ENCODE measurements around the gene STXBP4. TPM values are rescaled to one million over a fixed set of nuclear protein-coding genes. Genes with fewer than 3 reads are reported as not detected.

STXBP4 gene
- polyA plus RNA-seq, 1 of the 3 experiments (the other 2 are of a cell fraction): 2.8 TPM

DNA sequence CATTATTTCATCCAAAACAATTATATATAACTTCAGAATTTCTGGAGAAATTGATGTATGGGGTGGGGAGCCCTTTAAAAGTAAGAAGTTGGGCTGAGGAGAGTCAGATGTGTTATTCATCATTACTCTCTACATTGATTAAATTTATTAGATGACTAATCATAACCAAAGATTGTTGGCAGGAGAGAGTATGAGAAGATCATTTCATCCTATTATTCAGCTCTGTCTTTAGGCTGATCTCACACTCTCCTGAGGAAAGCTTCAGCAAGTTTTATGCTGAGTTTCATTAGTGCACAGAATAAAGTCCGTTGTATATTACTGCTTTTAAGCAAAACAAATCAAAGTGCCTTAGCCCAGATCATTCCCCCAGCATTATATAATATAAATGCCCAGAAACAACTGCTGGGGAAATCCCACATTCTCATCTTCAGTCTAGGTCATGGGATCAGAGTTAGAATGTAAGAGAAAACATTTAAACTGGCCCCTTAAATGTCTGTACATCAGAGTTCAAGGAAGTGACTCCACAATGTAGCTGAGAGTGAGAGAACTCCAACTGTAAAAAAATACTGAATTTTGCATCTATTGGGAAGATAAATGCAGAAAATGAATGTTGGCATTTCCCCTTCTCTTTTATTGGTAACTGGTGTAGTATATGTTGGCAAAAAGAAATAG, 166.1 kb downstream of the STXBP4 start:
- H3K4me2 ChIP-seq: peak overlapping the region; percentile 54
- H3K4me3 ChIP-seq (ENCODE audit: low read depth in 2 of 2, low read length in 1 of 2): no peak overlapping the region; a peak in 1 of 4 replicates
- H3K27ac ChIP-seq (ENCODE audit: low read depth in 2 of 2, low read length in 1 of 2): peak overlapping the region; percentile 28 to 73; a peak in 3 of 4 replicates
- H3K9me3 ChIP-seq: no peaks in the 10 kb centered on the region
- CTCF ChIA-PET: interaction anchor here (2.5 kb wide), 1 partner anchor 214 kb away, joined by 8 read pairs; no protein-coding TSS in a partner anchor
- no peaks in the 10 kb centered on the region for H3K27me3 ChIP-seq (ENCODE audit: insufficient read depth)
- no peaks in the 10 kb centered on the region for H3K9me2 ChIP-seq
- H3K9ac ChIP-seq: no peak overlapping the region; the same call in 1 of the 2 replicates
- no peaks in the 10 kb centered on the region; a peak in 1 of 4 replicates for H3K4me1 ChIP-seq (ENCODE audit: control insufficient read depth in 1 of 2, insufficient read depth in 2 of 2, low read depth in 1 of 2, low read length in 1 of 2)
- 25% methylated on average over 1 of the region's 1 CpG for WGBS (ENCODE audit: low lambda C conversion rate)
- TF ChIP-seq NFIC (IDR thresholded peaks at IDR 0.05; ENCODE audit: borderline replicate concordance): peak; percentile 20; the same call in 1 of the 2 replicates
- no peak for TF ChIP-seq IRF3 (IDR thresholded peaks at IDR 0.05; ENCODE audit: low read depth, low read length)
- 0 out of 2 replicates have a peak, but pooled peaks have one; percentile 23 for TF ChIP-seq JUND (IDR thresholded peaks at IDR 0.05)
- no peak for TF ChIP-seq POLR2AphosphoS5 (IDR thresholded peaks at IDR 0.05; ENCODE audit: low read depth, low read length)
- TF ChIP-seq USF2 (IDR thresholded peaks at IDR 0.05; ENCODE audit: borderline replicate concordance, low read depth, low read length): no peak
- peak; percentile 46 for TF ChIP-seq TCF12 (IDR thresholded peaks at IDR 0.05)
- 0 out of 2 replicates have a peak, but pooled peaks have one; percentile 15 for TF ChIP-seq FOSL2 (IDR thresholded peaks at IDR 0.05; ENCODE audit: borderline replicate concordance, low read depth)
- TF ChIP-seq EZH2phosphoT487 (IDR thresholded peaks at IDR 0.05; ENCODE audit: borderline replicate concordance, low read depth): no peak
- TF ChIP-seq RAD21 (IDR thresholded peaks at IDR 0.05; ENCODE audit: low read length): no peak
- TF ChIP-seq, protein P1, sequence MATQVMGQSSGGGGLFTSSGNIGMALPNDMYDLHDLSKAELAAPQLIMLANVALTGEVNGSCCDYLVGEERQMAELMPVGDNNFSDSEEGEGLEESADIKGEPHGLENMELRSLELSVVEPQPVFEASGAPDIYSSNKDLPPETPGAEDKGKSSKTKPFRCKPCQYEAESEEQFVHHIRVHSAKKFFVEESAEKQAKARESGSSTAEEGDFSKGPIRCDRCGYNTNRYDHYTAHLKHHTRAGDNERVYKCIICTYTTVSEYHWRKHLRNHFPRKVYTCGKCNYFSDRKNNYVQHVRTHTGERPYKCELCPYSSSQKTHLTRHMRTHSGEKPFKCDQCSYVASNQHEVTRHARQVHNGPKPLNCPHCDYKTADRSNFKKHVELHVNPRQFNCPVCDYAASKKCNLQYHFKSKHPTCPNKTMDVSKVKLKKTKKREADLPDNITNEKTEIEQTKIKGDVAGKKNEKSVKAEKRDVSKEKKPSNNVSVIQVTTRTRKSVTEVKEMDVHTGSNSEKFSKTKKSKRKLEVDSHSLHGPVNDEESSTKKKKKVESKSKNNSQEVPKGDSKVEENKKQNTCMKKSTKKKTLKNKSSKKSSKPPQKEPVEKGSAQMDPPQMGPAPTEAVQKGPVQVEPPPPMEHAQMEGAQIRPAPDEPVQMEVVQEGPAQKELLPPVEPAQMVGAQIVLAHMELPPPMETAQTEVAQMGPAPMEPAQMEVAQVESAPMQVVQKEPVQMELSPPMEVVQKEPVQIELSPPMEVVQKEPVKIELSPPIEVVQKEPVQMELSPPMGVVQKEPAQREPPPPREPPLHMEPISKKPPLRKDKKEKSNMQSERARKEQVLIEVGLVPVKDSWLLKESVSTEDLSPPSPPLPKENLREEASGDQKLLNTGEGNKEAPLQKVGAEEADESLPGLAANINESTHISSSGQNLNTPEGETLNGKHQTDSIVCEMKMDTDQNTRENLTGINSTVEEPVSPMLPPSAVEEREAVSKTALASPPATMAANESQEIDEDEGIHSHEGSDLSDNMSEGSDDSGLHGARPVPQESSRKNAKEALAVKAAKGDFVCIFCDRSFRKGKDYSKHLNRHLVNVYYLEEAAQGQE (IDR thresholded peaks at IDR 0.05; ENCODE audit: low read depth, low read length): no peak
- TF ChIP-seq, protein P2, sequence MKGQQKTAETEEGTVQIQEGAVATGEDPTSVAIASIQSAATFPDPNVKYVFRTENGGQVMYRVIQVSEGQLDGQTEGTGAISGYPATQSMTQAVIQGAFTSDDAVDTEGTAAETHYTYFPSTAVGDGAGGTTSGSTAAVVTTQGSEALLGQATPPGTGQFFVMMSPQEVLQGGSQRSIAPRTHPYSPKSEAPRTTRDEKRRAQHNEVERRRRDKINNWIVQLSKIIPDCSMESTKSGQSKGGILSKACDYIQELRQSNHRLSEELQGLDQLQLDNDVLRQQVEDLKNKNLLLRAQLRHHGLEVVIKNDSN (IDR thresholded peaks at IDR 0.05; ENCODE audit: borderline replicate concordance, low read depth): no peak
- TF ChIP-seq NRF1 (IDR thresholded peaks at IDR 0.05; ENCODE audit: low read depth, low read length): no peak
- TF ChIP-seq, protein P3, sequence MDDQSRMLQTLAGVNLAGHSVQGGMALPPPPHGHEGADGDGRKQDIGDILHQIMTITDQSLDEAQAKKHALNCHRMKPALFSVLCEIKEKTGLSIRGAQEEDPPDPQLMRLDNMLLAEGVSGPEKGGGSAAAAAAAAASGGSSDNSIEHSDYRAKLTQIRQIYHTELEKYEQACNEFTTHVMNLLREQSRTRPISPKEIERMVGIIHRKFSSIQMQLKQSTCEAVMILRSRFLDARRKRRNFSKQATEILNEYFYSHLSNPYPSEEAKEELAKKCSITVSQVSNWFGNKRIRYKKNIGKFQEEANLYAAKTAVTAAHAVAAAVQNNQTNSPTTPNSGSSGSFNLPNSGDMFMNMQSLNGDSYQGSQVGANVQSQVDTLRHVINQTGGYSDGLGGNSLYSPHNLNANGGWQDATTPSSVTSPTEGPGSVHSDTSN (IDR thresholded peaks at IDR 0.05): peak; percentile 66; the same call in 1 of the 2 replicates
- TF ChIP-seq GABPA (IDR thresholded peaks at IDR 0.05; ENCODE audit: low read depth): no peak
- TF ChIP-seq EP300 (IDR thresholded peaks at IDR 0.05; ENCODE audit: borderline replicate concordance in 1 of 2, low read depth in 1 of 2, low read length in 1 of 2): 0 out of 4 replicates have a peak, but pooled peaks of 1 of the 2 experiments have one; percentile 28
- no peaks in the 10 kb centered on the region for H3K36me3 ChIP-seq (replicated peaks in 1 of 2; ENCODE audit: control insufficient read depth in 1 of 2, insufficient read depth in 2 of 2, low read length in 1 of 2)
- H4K20me1 ChIP-seq (ENCODE audit: insufficient read depth): no peaks in the 10 kb centered on the region
- no peaks in the 10 kb centered on the region for H3K79me2 ChIP-seq (ENCODE audit: insufficient read depth)
- no peak for DNase-seq
- peak overlapping the region; percentile 57; the same call in 1 of the 2 replicates for H2AFZ ChIP-seq (ENCODE audit: low read depth)
- no peaks in the 10 kb centered on the region for H3F3A ChIP-seq (replicated peaks; ENCODE audit: insufficient read depth)
- POLR2A ChIA-PET: no interaction called here
